Lower lobe of right lung (tissue), 2 donors: ENCODE measurements around the gene PYDC1. TPM values are rescaled to one million over a fixed set of nuclear protein-coding genes. Genes with fewer than 3 reads are reported as not detected.

Source experiments
- ATAC-seq, 2 donors: fragments of 200-7000 bp; cut with Tn5 transposase; one replicate each; pipeline ENCODE4 v1.9.1; 2020 to 2022; ENCODE audit warnings: mild to moderate bottlenecking in 2 of 2, moderate library complexity in 2 of 2
- DNase-seq: peaks from one replicate; pipeline ENCODE4 v3.0.0-alpha.2; 2020
- H3K27ac ChIP-seq: fragments of 200-600 bp; one replicate; pipeline ENCODE4 v1.8.0; 2022
- H3K27me3 ChIP-seq: fragments of 200-600 bp; one replicate; pipeline ENCODE4 v1.8.0; 2022; ENCODE audit warnings: low read depth
- H3K36me3 ChIP-seq: fragments of 200-600 bp; one replicate; pipeline ENCODE4 v1.8.0; 2022; ENCODE audit warnings: mild to moderate bottlenecking
- H3K4me1 ChIP-seq: fragments of 200-600 bp; one replicate; pipeline ENCODE4 v1.8.0; 2022
- H3K4me3 ChIP-seq: fragments of 200-600 bp; one replicate; pipeline ENCODE4 v1.8.0; 2022; ENCODE audit warnings: mild to moderate bottlenecking
- H3K9me3 ChIP-seq: fragments of 200-600 bp; one replicate; pipeline ENCODE4 v1.8.0; 2022
- CTCF ChIP-seq: fragments of 200-600 bp; IDR thresholded peaks from one replicate; pipeline ENCODE4 v1.8.0; 2022; ENCODE audit warnings: antibody characterized with exemption, mild to moderate bottlenecking
- intact Hi-C: fragments of 100-400 bp; cut with DNase I; formaldehyde crosslinking; loops from one replicate; pipeline ENCODE4 v1.11.0; 2022
- total RNA-seq: library from RNA; stranded (reverse); fragmentation: NEBNext Ultra II Directional; extraction: Animal tissue kit (Norgen Biotek cat#: 25700); gene quantifications from one replicate; pipeline ENCODE4 v1.2.1, GENCODE V29; 2021
- donor health status: DM: no; HTN: yes; CAD: no; lungs with severe emphysema.

The PYDC1 gene
- total RNA-seq, 1 donor from 2014 or later: not detected

GRCh38 chr16:31229501-31229900 lies 12.6 kb upstream of the PYDC1 start:
- no peak for TF ChIP-seq CTCF
- no peak overlapping the region for H3K27ac ChIP-seq
- H3K27me3 ChIP-seq: no peaks in the 10 kb centered on the region
- no peaks in the 10 kb centered on the region for H3K4me1 ChIP-seq
- intact Hi-C loops: no loop called here
- no peaks in the 10 kb centered on the region for H3K9me3 ChIP-seq
- DNase-seq: no peak
- no peak for ATAC-seq
- no peaks in the 10 kb centered on the region for H3K36me3 ChIP-seq
- no peak overlapping the region for H3K4me3 ChIP-seq

GRCh38 chr16:31228206-31228605 lies 11.3 kb upstream of the PYDC1 start:
- Histone ChIP-seq H3K27ac (no peak overlapping the region), H3K4me1 (no peaks in the 10 kb centered on the region), H3K27me3 (no peaks in the 10 kb centered on the region), H3K9me3 (no peaks in the 10 kb centered on the region), H3K36me3 (no peaks in the 10 kb centered on the region), H3K4me3 (no peak overlapping the region)
- peak in 1 of 2 donors; percentile 47 for ATAC-seq
- intact Hi-C loops: no loop called here
- no peak for DNase-seq
- no peak for TF ChIP-seq CTCF

- Histone ChIP-seq H3K27me3 (peaks cover 6% of the 10 kb centered on the region), H3K27ac (no peak overlapping the region), H3K36me3 (no peaks in the 10 kb centered on the region), H3K4me1 (no peaks in the 10 kb centered on the region), H3K9me3 (no peaks in the 10 kb centered on the region), H3K4me3 (no peak overlapping the region)
- DNase-seq (no peak), ATAC-seq (no peak)
- TF ChIP-seq CTCF: no peak
- intact Hi-C loops: no loop called here
Measured at GRCh38 chr16:31225193-31225592, 8.3 kb upstream of the PYDC1 start.

GRCh38 chr16:31224092-31224955 lies 7.4 kb upstream of the PYDC1 start:
- TF ChIP-seq CTCF: no peak
- H3K27ac ChIP-seq: no peak overlapping the region
- no peaks in the 10 kb centered on the region for H3K36me3 ChIP-seq
- intact Hi-C loops: no loop called here
- DNase-seq (no peak), ATAC-seq (no peak)
- H3K4me3 ChIP-seq: no peak overlapping the region
- no peaks in the 10 kb centered on the region for H3K9me3 ChIP-seq
- H3K27me3 ChIP-seq: peaks cover 9% of the 10 kb centered on the region
- H3K4me1 ChIP-seq: no peaks in the 10 kb centered on the region

- H3K36me3 ChIP-seq: no peaks in the 10 kb centered on the region
- no peak overlapping the region for H3K27ac ChIP-seq
- DNase-seq: no peak
- H3K27me3 ChIP-seq: peaks cover 14% of the 10 kb centered on the region
- H3K4me1 ChIP-seq: no peaks in the 10 kb centered on the region
- H3K9me3 ChIP-seq: no peaks in the 10 kb centered on the region
- no peak for ATAC-seq
- no peak overlapping the region for H3K4me3 ChIP-seq
- no peak for TF ChIP-seq CTCF
- intact Hi-C loops: no loop called here
Measured at GRCh38 chr16:31223044-31223443, 6.1 kb upstream of the PYDC1 start.
